ENCODE measurements around the gene CHP1.
"Not testable (repeated sequence)": the region's sequence is repeated elsewhere in the genome, so short reads cannot be mapped to it uniquely, and the experiment has no call there.

CHP1 gene

DNA sequence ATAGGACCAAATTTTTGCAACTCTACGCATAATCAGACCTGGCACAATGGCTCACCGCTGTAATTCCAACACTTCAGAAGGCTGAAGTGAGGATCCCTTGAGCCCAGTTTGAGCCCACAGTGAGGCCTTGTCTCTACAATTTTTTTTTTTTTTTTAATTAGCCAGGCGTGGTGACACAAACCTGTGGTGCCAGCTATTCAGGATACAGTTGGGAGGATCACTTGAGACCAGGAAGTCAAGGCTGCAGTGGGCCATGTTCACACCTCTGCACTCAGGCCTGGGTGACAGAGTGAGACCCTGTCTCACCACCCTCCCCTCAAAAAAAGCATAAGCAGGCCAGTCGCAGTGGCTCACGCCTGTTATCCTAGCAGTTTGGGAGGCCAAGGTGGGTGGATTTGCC lies 76.6 kb downstream of the CHP1 start:
- DNase-seq (ENCODE audit: insufficient read length) (no peak), FAIRE-seq (no peak)
- no peak for TF ChIP-seq POLR2A (IDR thresholded peaks at IDR 0.05; ENCODE audit: low read depth, low read length)
- no peak for TF ChIP-seq TAF1 (IDR thresholded peaks at IDR 0.05; ENCODE audit: borderline replicate concordance, low read depth, low read length)
- TF ChIP-seq POLR2AphosphoS5 (IDR thresholded peaks at IDR 0.05; ENCODE audit: low read depth, low read length) = no peak

DNA sequence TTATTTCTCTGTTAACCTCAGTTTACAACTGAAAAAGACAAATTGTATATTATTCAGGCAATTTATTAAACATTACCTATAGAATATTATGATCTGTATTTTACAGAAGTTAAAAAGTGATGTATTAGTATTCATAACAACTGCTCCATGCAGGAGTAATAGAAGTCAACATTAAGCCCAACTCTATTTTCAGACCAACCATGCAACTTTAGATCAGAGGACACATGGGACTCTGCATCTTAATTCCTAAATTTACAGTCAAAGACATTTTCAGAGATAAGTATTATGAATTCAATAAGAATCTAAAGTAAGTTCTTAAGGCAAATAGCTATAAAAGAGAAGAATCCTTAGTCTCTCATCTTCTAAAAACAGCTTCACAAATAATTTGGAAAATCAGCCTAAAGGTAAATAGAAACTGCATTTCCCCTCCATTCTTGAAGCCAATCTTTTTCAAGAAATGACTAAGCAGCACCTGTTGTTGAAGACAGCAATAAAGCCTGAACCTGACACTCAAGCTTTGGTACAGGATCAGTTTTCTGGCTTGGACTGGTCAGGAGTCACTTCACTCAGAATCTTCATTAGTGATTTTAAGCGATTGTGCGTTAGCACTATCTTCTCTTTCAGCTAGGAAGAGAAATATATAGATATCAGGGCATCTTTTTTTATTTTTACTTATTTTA lies 78.3 kb downstream of the CHP1 start:
- no peak for FAIRE-seq
- no peak for DNase-seq (ENCODE audit: insufficient read length)
- TF ChIP-seq TAF1 (IDR thresholded peaks at IDR 0.05; ENCODE audit: borderline replicate concordance, low read depth, low read length) (no peak), POLR2A (IDR thresholded peaks at IDR 0.05; ENCODE audit: low read depth, low read length) (no peak), POLR2AphosphoS5 (IDR thresholded peaks at IDR 0.05; ENCODE audit: low read depth, low read length) (no peak)

DNA sequence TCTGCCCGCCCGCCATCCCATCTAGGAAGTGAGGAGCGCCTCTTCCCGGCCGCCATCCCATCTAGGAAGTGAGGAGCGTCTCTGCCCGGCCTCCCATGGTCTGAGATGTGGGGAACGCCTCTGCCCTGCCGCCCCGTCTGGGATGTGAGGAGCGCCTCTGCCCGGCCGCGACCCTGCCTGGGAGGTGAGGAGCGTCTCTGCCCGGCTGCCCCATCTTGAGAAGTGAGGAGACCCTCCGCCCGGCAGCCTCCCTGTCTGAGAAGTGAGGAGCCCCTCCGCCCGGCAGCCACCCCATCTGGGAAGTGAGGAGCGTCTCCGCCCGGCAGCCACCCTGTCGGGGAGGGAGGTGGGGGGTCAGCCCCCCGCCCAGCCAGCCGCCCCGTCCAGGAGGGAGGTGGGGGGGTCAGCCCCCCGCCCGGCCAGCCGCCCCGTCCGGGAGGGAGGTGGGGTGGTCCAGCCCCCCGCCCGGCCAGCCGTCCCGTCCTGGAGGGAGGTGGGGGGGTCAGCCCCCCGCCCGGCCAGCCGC lies 89.8 kb downstream of the CHP1 start:
- not testable (repeated sequence) for FAIRE-seq

DNA sequence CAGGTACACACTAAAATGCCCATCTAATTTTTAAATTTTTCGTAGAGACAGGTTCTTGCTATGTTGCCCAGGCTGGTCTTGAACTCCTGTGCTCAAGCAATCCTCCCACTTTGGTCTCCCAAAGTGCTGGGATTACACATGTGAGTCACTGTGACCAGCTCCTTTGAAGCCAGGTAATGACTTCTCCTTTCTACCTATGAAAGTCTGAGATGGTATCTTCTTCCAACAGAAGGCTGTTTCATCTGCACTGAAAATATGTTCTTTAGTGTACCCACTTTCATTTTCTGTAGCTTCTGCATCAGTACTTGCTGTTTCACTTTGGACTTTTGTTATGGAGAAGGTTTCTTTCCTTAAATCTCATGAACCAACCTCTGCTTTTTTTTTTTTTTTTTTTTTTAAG lies 92.5 kb downstream of the CHP1 start:
- TF ChIP-seq POLR2AphosphoS5 (IDR thresholded peaks at IDR 0.05; ENCODE audit: low read depth, low read length) = no peak
- TF ChIP-seq TAF1 (IDR thresholded peaks at IDR 0.05; ENCODE audit: borderline replicate concordance, low read depth, low read length) = no peak
- no peak for TF ChIP-seq POLR2A (IDR thresholded peaks at IDR 0.05; ENCODE audit: low read depth, low read length)
- no peak for FAIRE-seq
- no peak for DNase-seq (ENCODE audit: insufficient read length)

More for the DNA sequence above, 89.8 kb downstream of the CHP1 start:
- DNase-seq (ENCODE audit: insufficient read length) = not testable (repeated sequence)

DNA sequence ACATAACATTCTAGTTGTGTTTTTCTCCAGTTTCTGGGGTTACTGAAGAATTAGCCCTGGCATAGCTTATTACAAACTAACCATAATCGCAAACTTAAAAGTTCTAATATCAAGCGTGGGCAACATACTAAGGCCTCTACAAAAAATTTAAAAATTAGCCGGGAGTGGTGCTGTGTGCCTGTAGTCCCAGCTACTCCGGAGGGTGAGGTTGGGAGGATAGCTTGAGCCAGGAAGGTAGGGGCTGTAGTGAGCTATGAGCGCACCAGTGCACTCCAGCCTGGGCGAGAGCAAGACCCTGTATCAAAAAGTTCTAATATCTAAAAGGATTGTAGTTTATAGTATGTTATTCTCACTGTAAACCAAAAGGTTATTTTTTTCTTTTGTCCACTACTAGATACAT lies 100.2 kb downstream of the CHP1 start:
- DNase-seq (ENCODE audit: insufficient read length) (no peak), FAIRE-seq (no peak)
- TF ChIP-seq POLR2AphosphoS5 (IDR thresholded peaks at IDR 0.05; ENCODE audit: low read depth, low read length) = no peak
- no peak for TF ChIP-seq POLR2A (IDR thresholded peaks at IDR 0.05; ENCODE audit: low read depth, low read length)
- no peak for TF ChIP-seq TAF1 (IDR thresholded peaks at IDR 0.05; ENCODE audit: borderline replicate concordance, low read depth, low read length)
